Activated CD8-positive, alpha-beta T cell treated with anti-CD3 and anti-CD28 coated beads, Interleukin-2, amount 10 ng/mL, durations not matched to agents 7 days and 5 days (primary cell): Measurements from ENCODE around the gene ACYP2. TPM values are rescaled to one million over a fixed set of nuclear protein-coding genes. Genes with fewer than 3 reads are reported as not detected.

Experiments used
- ATAC-seq: fragments of 150-1000 bp; cut with Tn5 transposase; one replicate; pipeline ENCODE4 v1.10.0; 2021; ENCODE audit warnings: moderate library complexity
- CTCF ChIA-PET: fragments of 350-600 bp; sonication (Branson Sonifier 250); formaldehyde crosslinking; loops from one replicate; lab custom pipeline; 2021; ENCODE audit warnings: antibody characterized with exemption; lab: Charles Lee
- POLR2A ChIA-PET: fragments of 350-600 bp; sonication (Branson Sonifier 250); formaldehyde crosslinking; loops from one replicate; lab custom pipeline; 2021; ENCODE audit warnings: antibody characterized with exemption; lab: Charles Lee
- DNase-seq: peaks from one replicate; pipeline ENCODE4 v3.0.0-alpha.2; 2020
- H3K27ac Mint-ChIP-seq: one replicate; pipeline ENCODE4 v1.8.0; 2021; ENCODE audit warnings: mild to moderate bottlenecking, mixed read lengths
- H3K27me3 Mint-ChIP-seq: one replicate; pipeline ENCODE4 v1.8.0; 2021; ENCODE audit warnings: low read depth, mixed read lengths
- H3K36me3 Mint-ChIP-seq: one replicate; pipeline ENCODE4 v1.8.0; 2021; ENCODE audit warnings: low read depth, mixed read lengths
- H3K4me1 Mint-ChIP-seq: one replicate; pipeline ENCODE4 v1.8.0; 2021; ENCODE audit warnings: low read depth, mixed read lengths
- H3K4me3 Mint-ChIP-seq: one replicate; pipeline ENCODE4 v1.8.0; 2021; ENCODE audit warnings: mild to moderate bottlenecking, mixed read lengths
- H3K9me3 Mint-ChIP-seq: one replicate; pipeline ENCODE4 v1.8.0; 2022; ENCODE audit warnings: mixed read lengths; ENCODE audit not compliant: insufficient read depth
- total RNA-seq, 2 experiments: library from RNA; stranded (reverse); gene quantifications; one replicate each; pipeline ENCODE4 v1.2.3, GENCODE V29; 2021

The ACYP2 gene
- total RNA-seq, 2 experiments from 2014 or later, result 9.0 to 9.6 TPM

DNA sequence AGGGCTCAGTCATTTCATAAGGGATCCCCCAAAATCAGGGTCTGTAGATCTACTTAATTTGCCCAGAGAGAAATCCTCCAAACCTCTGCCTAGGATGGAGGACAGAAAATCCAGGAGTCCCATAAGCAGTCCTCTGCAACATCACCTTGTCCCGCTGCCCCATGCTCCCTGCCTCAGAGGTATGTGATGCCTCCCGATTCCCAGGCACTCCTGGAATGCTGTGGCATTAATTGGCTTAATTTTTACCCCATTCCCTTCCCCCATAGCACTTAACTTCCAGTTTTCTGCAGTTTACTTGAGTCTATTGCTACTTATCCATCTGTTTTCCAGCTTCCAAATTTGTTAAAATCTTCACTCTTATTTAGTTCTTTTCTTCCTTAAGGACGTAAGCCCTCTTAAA lies 232.2 kb downstream of the ACYP2 start:
- CTCF ChIA-PET, result no interaction called here
- POLR2A ChIA-PET, result no interaction called here
- DNase-seq, result no peak
- no peaks in the 10 kb centered on the region for H3K36me3 Mint-ChIP-seq
- ATAC-seq, result no peak
- no peak overlapping the region for H3K27ac Mint-ChIP-seq
- H3K27me3 Mint-ChIP-seq, result peaks cover 29% of the 10 kb centered on the region
- no peaks in the 10 kb centered on the region for H3K4me1 Mint-ChIP-seq
- H3K4me3 Mint-ChIP-seq, result no peak overlapping the region
- no peaks in the 10 kb centered on the region for H3K9me3 Mint-ChIP-seq

DNA sequence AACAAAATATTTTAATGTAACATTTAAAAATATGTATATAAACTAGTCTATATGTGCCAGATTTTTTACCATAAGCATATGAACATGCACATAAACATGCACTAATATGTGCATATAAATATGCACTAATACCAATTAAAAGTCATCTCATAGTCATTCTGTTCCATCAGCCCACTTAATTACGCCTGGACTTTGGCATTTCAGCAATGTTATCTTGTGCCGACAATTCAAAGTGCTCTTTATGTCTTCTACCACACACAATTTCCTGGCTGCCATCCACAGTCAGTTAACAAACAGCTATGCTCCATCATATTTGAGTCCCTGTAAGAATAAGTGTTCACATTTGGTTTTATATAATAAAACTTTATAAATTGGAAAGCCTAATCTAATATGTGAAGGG lies 233.2 kb downstream of the ACYP2 start:
- ATAC-seq (no peak), DNase-seq (no peak)
- Mint-ChIP-seq H3K27ac (no peak overlapping the region), H3K36me3 (no peaks in the 10 kb centered on the region), H3K9me3 (no peaks in the 10 kb centered on the region), H3K4me3 (no peak overlapping the region), H3K27me3 (peaks cover 32% of the 10 kb centered on the region), H3K4me1 (no peaks in the 10 kb centered on the region)
- POLR2A ChIA-PET, result no interaction called here
- CTCF ChIA-PET, result no interaction called here

DNA sequence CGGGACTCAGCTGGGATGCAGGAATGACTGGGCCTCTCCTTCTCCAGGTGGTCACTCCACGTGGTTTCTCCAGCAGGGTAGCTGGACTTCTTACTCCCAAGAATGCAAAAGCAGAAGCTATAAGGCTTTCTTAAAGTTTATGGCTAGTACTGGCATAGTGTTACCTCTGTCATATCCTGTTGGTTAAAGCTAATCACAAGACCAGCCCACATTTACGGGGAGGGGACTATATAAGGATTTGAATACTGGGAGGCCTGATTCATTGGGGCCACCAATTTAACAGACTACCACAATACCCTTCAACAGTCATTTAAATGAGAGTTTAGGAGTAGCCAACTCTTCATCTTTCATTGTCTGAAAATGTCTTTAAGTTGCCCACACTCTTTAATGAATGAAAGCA lies 235.0 kb downstream of the ACYP2 start:
- no peak for DNase-seq
- H3K9me3 Mint-ChIP-seq, result no peaks in the 10 kb centered on the region
- no peaks in the 10 kb centered on the region for H3K36me3 Mint-ChIP-seq
- no peak overlapping the region for H3K27ac Mint-ChIP-seq
- ATAC-seq, result no peak
- H3K27me3 Mint-ChIP-seq, result peaks cover 26% of the 10 kb centered on the region
- ChIA-PET CTCF (no interaction called here), POLR2A (no interaction called here)
- H3K4me1 Mint-ChIP-seq, result no peaks in the 10 kb centered on the region
- H3K4me3 Mint-ChIP-seq, result no peak overlapping the region

- ChIA-PET POLR2A (no interaction called here), CTCF (no interaction called here)
- no peaks in the 10 kb centered on the region for H3K4me1 Mint-ChIP-seq
- no peaks in the 10 kb centered on the region for H3K9me3 Mint-ChIP-seq
- H3K36me3 Mint-ChIP-seq, result no peaks in the 10 kb centered on the region
- no peak overlapping the region for H3K4me3 Mint-ChIP-seq
- no peak for DNase-seq
- no peak overlapping the region for H3K27ac Mint-ChIP-seq
- ATAC-seq, result no peak
- peaks cover 21% of the 10 kb centered on the region for H3K27me3 Mint-ChIP-seq
Observed at GRCh38 chr2:54353216-54353615, 237.8 kb downstream of the ACYP2 start.

Other genes with a start within 250 kb of the ACYP2 start
- gene PSME4, start 144.6 kb upstream of the ACYP2 start, total RNA-seq, result 10 to 100 TPM; 55.3 to 56.8 TPM
- not detected for gene TSPYL6, start 140.6 kb downstream of the ACYP2 start, total RNA-seq